A673 (cell line): ENCODE data around the gene PNPLA2. TPM values are rescaled to one million over a fixed set of nuclear protein-coding genes. Genes with fewer than 3 reads are reported as not detected.

Experiments
- BruUV-seq: library from RNA; stranded (reverse); fragments of 400-500 nt; replicated peaks from 2 replicates; lab custom pipeline; 2021; lab: Mats Ljungman, UMichigan
- CTCF ChIA-PET: fragments of 300-600 bp; sonication (Branson Sonifier 250); formaldehyde crosslinking; loops from one replicate; lab custom pipeline; 2022; ENCODE audit warnings: antibody characterized with exemption; lab: Charles Lee
- POLR2A ChIA-PET: fragments of 300-600 bp; sonication (Branson Sonifier 250); formaldehyde crosslinking; loops from one replicate; lab custom pipeline; 2022; ENCODE audit warnings: antibody characterized with exemption; ENCODE audit not compliant: low non-redundant PET; lab: Charles Lee
- DNase-seq: peaks from one replicate; pipeline ENCODE4 v3.0.0-alpha.2; 2015; ENCODE audit warnings: low spot score
- H3K27ac ChIP-seq: fragments of 200-600 bp; sonication (generic); 2 replicates; pipeline ENCODE4 v1.5.1; 2016; ENCODE audit warnings: mixed run types, low read depth, mild to moderate bottlenecking, mixed read lengths, antibody characterized with exemption, low read length; ENCODE audit not compliant: poor library complexity, severe bottlenecking
- H3K27me3 ChIP-seq: fragments of 200-600 bp; sonication (generic); replicated peaks from 2 replicates; pipeline ENCODE4 v1.6.1; 2017; ENCODE audit warnings: mixed run types, low read depth, mild to moderate bottlenecking, mixed read lengths, antibody characterized with exemption, low read length; ENCODE audit not compliant: insufficient read depth, poor library complexity
- H3K36me3 ChIP-seq: fragments of 200-600 bp; sonication (generic); 2 replicates; pipeline ENCODE4 v1.6.1; 2016; ENCODE audit warnings: mixed run types, mild to moderate bottlenecking, mixed read lengths, antibody characterized with exemption, low read length; ENCODE audit not compliant: insufficient read depth, poor library complexity, severe bottlenecking
- H3K4me1 ChIP-seq: fragments of 200-600 bp; sonication (generic); 2 replicates; pipeline ENCODE4 v1.6.1; 2017; ENCODE audit warnings: mixed run types, mild to moderate bottlenecking, mixed read lengths, antibody characterized with exemption, low read length; ENCODE audit not compliant: insufficient read depth, poor library complexity, severe bottlenecking
- H3K4me3 ChIP-seq: fragments of 200-600 bp; sonication (generic); 2 replicates; pipeline ENCODE4 v1.5.1; 2016; ENCODE audit warnings: low read depth, mixed run types, mild to moderate bottlenecking, mixed read lengths, low read length; ENCODE audit not compliant: poor library complexity, severe bottlenecking
- H3K9me3 ChIP-seq: fragments of 200-600 bp; sonication (generic); 2 replicates; pipeline ENCODE4 v1.6.1; 2016; ENCODE audit warnings: mixed run types, low read depth, mild to moderate bottlenecking, mixed read lengths, antibody characterized with exemption, low read length; ENCODE audit not compliant: poor library complexity, severe bottlenecking
- EZH2 ChIP-seq: fragments of 200-600 bp; sonication (generic); IDR thresholded peaks from 2 replicates; pipeline ENCODE4 v1.6.1; 2017; ENCODE audit warnings: borderline replicate concordance, low read depth, mild to moderate bottlenecking, mixed read lengths, antibody characterized with exemption, low read length; ENCODE audit not compliant: poor library complexity, severe bottlenecking
- intact Hi-C: fragments of 100-400 bp; cut with micrococcal nuclease; formaldehyde crosslinking; loops from one replicate; pipeline ENCODE4 v1.10.0; 2022; ENCODE audit not compliant: unreplicated experiment
- total RNA-seq: library from RNA; stranded (reverse); gene quantifications from 2 replicates; pipeline ENCODE4 v1.2.3, GENCODE V29; 2021
- TF ChIP-seq, protein P1 (sequence below): fragments of 300-800, 200-600 bp; sonication (generic); conservative IDR thresholded peaks from 2 replicates; pipeline ENCODE4 v1.5.1; 2017; ENCODE audit warnings: low read depth, mild to moderate bottlenecking, antibody characterized with exemption, low read length, moderate library complexity, mixed read lengths

The PNPLA2 gene
- total RNA-seq, 1 experiment from 2014 or later = 45.4 TPM

DNA sequence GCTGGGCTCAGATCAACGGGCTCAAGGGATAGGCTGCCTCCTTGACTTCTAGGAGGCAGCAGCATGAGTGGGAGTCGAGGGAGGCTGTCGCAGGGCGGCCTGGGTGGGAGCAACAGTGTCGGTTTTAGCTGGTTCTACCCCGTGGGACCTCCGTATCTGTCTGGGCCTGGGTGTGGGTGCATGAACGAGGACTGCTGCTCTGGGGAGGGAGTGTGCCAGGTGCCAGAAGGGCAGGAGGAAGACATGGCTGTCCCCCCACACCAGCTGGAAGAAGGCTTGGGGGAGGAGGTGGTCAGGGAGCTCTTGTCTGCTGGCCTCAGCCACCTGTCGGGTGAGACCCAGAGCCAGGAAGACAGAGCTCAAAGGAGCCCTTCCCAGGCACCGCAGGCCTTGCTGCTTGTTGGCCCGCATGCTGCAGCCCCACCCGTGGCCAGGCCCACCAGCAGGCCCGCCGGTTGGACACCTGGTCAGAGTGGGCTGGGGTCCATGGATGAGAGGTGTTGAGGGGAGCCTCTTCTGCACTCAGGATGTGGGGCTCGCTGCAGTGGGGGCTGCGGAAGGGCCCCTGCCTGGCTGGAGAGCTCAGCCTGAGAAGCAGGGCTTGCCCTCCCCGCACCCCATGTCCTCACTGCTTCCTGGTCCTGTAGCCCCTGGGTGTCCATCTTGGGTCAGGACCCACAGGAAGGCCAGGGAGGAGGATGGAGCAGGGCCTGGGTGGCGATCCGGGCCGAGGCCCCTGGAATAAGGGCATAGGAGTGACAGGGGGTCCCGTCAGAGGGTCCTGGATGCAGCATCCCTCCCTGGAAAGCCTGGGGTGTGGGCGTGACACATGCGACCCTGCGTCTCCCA lies 32.3 kb upstream of the PNPLA2 start:
- intact Hi-C loops = no loop called here
- DNase-seq = no peak
- Histone ChIP-seq H3K4me1 (peaks cover 3% of the 10 kb centered on the region), H3K36me3 (no peaks in the 10 kb centered on the region), H3K27me3 (no peaks in the 10 kb centered on the region), H3K9me3 (no peaks in the 10 kb centered on the region), H3K4me3 (no peak overlapping the region), H3K27ac (no peak overlapping the region)
- ChIA-PET POLR2A (no interaction called here), CTCF (no interaction called here)
- no TSS peak for BruUV-seq
- no peak for TF ChIP-seq EZH2
- TF ChIP-seq, protein P1, sequence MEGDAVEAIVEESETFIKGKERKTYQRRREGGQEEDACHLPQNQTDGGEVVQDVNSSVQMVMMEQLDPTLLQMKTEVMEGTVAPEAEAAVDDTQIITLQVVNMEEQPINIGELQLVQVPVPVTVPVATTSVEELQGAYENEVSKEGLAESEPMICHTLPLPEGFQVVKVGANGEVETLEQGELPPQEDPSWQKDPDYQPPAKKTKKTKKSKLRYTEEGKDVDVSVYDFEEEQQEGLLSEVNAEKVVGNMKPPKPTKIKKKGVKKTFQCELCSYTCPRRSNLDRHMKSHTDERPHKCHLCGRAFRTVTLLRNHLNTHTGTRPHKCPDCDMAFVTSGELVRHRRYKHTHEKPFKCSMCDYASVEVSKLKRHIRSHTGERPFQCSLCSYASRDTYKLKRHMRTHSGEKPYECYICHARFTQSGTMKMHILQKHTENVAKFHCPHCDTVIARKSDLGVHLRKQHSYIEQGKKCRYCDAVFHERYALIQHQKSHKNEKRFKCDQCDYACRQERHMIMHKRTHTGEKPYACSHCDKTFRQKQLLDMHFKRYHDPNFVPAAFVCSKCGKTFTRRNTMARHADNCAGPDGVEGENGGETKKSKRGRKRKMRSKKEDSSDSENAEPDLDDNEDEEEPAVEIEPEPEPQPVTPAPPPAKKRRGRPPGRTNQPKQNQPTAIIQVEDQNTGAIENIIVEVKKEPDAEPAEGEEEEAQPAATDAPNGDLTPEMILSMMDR = no peak

DNA sequence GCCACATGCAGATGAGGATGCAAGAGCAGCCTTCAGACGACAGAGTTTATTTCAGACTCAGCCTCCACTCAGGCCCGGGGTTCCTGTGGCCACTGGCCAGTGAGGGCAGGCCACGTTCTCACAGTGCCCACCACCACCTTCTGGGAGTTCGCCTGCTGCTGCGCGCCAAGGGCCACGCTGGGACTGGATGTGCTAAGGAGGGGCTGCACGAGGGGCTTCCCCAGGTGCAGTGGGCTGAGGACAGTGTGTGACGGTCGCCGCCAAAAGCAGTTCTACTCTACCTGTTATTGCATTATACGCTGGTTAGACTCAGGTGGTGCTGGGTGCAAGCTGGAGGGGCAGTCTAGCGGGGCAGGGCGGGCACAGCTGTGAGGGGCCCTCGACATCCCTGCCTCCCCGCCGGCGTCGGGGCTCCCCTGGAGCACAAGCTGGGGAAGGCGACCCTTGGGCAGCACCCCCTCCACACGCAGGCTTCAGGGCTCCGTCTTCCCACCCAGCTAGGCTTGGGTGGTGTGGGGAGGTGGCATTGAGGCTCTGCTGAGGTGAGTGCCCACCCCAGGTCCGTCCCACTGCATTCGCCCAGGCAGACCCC lies 31.5 kb upstream of the PNPLA2 start:
- POLR2A ChIA-PET = no interaction called here
- TF ChIP-seq, protein P1 = no peak
- no peak for TF ChIP-seq EZH2
- no TSS peak for BruUV-seq
- peaks cover 3% of the 10 kb centered on the region for H3K4me1 ChIP-seq
- H3K9me3 ChIP-seq = no peaks in the 10 kb centered on the region
- no peak overlapping the region for H3K27ac ChIP-seq
- no peak overlapping the region for H3K4me3 ChIP-seq
- no peaks in the 10 kb centered on the region for H3K36me3 ChIP-seq
- DNase-seq = no peak
- no peaks in the 10 kb centered on the region for H3K27me3 ChIP-seq
- intact Hi-C loops = no loop called here
- CTCF ChIA-PET = no interaction called here

DNA sequence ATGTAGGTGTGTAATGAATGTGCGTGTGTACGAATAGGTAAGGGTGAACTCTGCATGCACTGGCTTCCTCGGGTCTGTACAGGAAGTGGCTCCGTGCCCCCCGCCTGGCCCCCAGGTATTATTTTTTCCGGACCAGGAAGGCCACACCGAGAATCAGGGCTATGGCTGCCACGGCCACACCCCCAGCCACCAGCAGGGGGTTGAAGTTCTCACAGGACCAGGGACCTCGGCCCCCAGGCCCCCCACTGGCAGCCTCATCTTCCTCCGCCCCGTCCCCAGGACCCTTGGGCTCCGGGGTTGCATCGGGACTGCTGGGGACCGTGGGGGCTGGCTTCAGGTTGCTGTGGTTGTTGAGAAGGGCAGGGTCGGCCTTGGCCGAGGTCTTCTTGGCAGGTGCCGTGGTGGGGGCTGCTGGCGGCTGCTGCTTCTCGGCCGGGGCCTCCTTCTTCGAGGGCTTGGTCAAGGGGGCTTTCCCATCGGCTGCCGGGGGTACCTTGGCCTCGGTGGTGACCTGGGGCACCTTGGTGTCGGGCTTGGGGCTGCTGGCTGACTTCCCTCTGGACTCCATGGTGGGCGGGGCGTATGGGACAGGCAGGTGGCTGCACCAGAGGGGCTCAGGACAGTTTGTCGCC lies 30.6 kb upstream of the PNPLA2 start:
- Histone ChIP-seq H3K27ac (no peak overlapping the region), H3K27me3 (no peaks in the 10 kb centered on the region), H3K36me3 (no peaks in the 10 kb centered on the region), H3K4me1 (peaks cover 3% of the 10 kb centered on the region), H3K9me3 (no peaks in the 10 kb centered on the region), H3K4me3 (no peak overlapping the region)
- intact Hi-C loops = no loop called here
- TF ChIP-seq EZH2 = no peak
- TF ChIP-seq, protein P1 = no peak
- no peak for DNase-seq
- BruUV-seq = no TSS peak
- POLR2A ChIA-PET = no interaction called here
- CTCF ChIA-PET = no interaction called here
